ENCODE results near the gene DDN. TPM values are rescaled to one million over a fixed set of nuclear protein-coding genes. Genes with fewer than 3 reads are reported as not detected.

DDN gene
- total and polyA plus RNA-seq, 3 experiments from 2014 or later = 0.33 to 0.39 TPM; not detected in 1

- Mint-ChIP-seq H3K4me1 (peaks cover 26 to 55% (median 41%) of the 10 kb centered on the region in 3 donors), H3K4me3 (peak within 1 kb of the TSS; percentile 85 to 98 (median 94)), H3K36me3 (peaks cover 8 to 56% (median 17%) of the 10 kb centered on the region in 3 donors), H3K9me3 (no peaks in the 10 kb centered on the region), H3K27ac (peak within 1 kb of the TSS; percentile 98 to 100 (median 99)), H3K27me3 (peaks cover 0 to 1% of the 10 kb centered on the region in 2 donors)
- ChIA-PET POLR2A (interaction anchor here (0.6 to 0.8 kb wide), 2 partner anchors 30 to 245 kb away, joined by 3 to 5 read pairs; no protein-coding TSS in a partner anchor), CTCF (interaction anchor here (0.8 to 3.3 kb wide), 7 partner anchors 22 to 165 kb away, joined by 3 to 15 read pairs (median 6); partner anchors contain the start of gene WNT1)
- Histone ChIP-seq H3K27me3 (ENCODE audit: insufficient read depth, low read length, poor library complexity, severe bottlenecking) (no peaks in the 10 kb centered on the region), H3K4me3 (ENCODE audit: low read length) (peak within 1 kb of the TSS; percentile 89), H3K9me3 (ENCODE audit: low read length) (no peaks in the 10 kb centered on the region), H3K4me1 (ENCODE audit: insufficient read depth, low read length) (peaks cover 22% of the 10 kb centered on the region), H3K36me3 (ENCODE audit: insufficient read depth, low read length) (peaks cover 9% of the 10 kb centered on the region), H3K27ac (ENCODE audit: low read depth, low read length) (peak within 1 kb of the TSS; percentile 92)
- DNase-seq = peak; percentile 96 to 99 (median 98)
Measured at GRCh38 chr12:49018261-49019119, 19.3 kb upstream of the DDN start, which contains the start of gene PRKAG1. PRKAG1 (minus strand) TSS chr12:49018776; CDS start chr12:49018740, 36 bp downstream.

- peaks cover 8 to 56% (median 17%) of the 10 kb centered on the region in 3 donors for H3K36me3 Mint-ChIP-seq
- no peaks in the 10 kb centered on the region for H3K27me3 ChIP-seq (ENCODE audit: insufficient read depth, low read length, poor library complexity, severe bottlenecking)
- H3K4me3 Mint-ChIP-seq = peak overlapping the region; percentile 85 to 98 (median 94)
- peak overlapping the region; percentile 89 for H3K4me3 ChIP-seq (ENCODE audit: low read length)
- peaks cover 0 to 1% of the 10 kb centered on the region in 2 donors for H3K27me3 Mint-ChIP-seq
- H3K36me3 ChIP-seq (ENCODE audit: insufficient read depth, low read length) = peaks cover 10% of the 10 kb centered on the region
- no peaks in the 10 kb centered on the region for H3K9me3 ChIP-seq (ENCODE audit: low read length)
- peaks cover 26 to 55% (median 41%) of the 10 kb centered on the region in 3 donors for H3K4me1 Mint-ChIP-seq
- ChIA-PET CTCF (interaction anchor here (0.8 to 3.3 kb wide), 6 partner anchors 21 to 165 kb away, joined by 3 to 14 read pairs (median 4); partner anchors contain the start of gene WNT1), POLR2A (interaction anchor here (0.6 to 0.8 kb wide), 2 partner anchors 29 to 246 kb away, joined by 3 to 5 read pairs; no protein-coding TSS in a partner anchor)
- peaks cover 22% of the 10 kb centered on the region for H3K4me1 ChIP-seq (ENCODE audit: insufficient read depth, low read length)
- peak overlapping the region; percentile 92 for H3K27ac ChIP-seq (ENCODE audit: low read depth, low read length)
- peak overlapping the region; percentile 98 to 100 (median 99) for H3K27ac Mint-ChIP-seq
- H3K9me3 Mint-ChIP-seq = no peaks in the 10 kb centered on the region
- peak in 2 of 5 donors; percentile 14 to 54 for DNase-seq
Measured at GRCh38 chr12:49017891-49018260, 18.7 kb upstream of the DDN start.

GRCh38 chr12:49015196-49015595 lies 16.0 kb upstream of the DDN start:
- Mint-ChIP-seq H3K27ac (peak overlapping the region in 5 of 8 donors; percentile 41 to 84 (median 82)), H3K4me1 (peaks cover 26 to 55% (median 41%) of the 10 kb centered on the region in 3 donors), H3K4me3 (peak overlapping the region in 1 of 7 donors; percentile 80), H3K27me3 (peaks cover 0 to 1% of the 10 kb centered on the region in 2 donors), H3K9me3 (no peaks in the 10 kb centered on the region), H3K36me3 (peaks cover 12 to 64% (median 16%) of the 10 kb centered on the region in 3 donors)
- CTCF ChIA-PET = interaction anchor here (1.4 to 3.7 kb wide), 5 partner anchors 17 to 74 kb away, joined by 4 to 18 read pairs (median 4); partner anchors contain the start of gene DDN
- Histone ChIP-seq H3K4me1 (ENCODE audit: insufficient read depth, low read length) (peaks cover 22% of the 10 kb centered on the region), H3K27ac (ENCODE audit: low read depth, low read length) (no peak overlapping the region), H3K4me3 (ENCODE audit: low read length) (no peak overlapping the region), H3K9me3 (ENCODE audit: low read length) (no peaks in the 10 kb centered on the region), H3K36me3 (ENCODE audit: insufficient read depth, low read length) (peaks cover 18% of the 10 kb centered on the region), H3K27me3 (ENCODE audit: insufficient read depth, low read length, poor library complexity, severe bottlenecking) (no peaks in the 10 kb centered on the region)
- POLR2A ChIA-PET = no interaction called here
- no peak for DNase-seq

GRCh38 chr12:49014547-49014946 lies 15.4 kb upstream of the DDN start:
- peaks cover 17 to 68% (median 20%) of the 10 kb centered on the region in 3 donors for H3K36me3 Mint-ChIP-seq
- Histone ChIP-seq H3K4me3 (ENCODE audit: low read length) (no peak overlapping the region), H3K4me1 (ENCODE audit: insufficient read depth, low read length) (peaks cover 17% of the 10 kb centered on the region), H3K27ac (ENCODE audit: low read depth, low read length) (no peak overlapping the region), H3K27me3 (ENCODE audit: insufficient read depth, low read length, poor library complexity, severe bottlenecking) (no peaks in the 10 kb centered on the region), H3K36me3 (ENCODE audit: insufficient read depth, low read length) (peaks cover 20% of the 10 kb centered on the region), H3K9me3 (ENCODE audit: low read length) (no peaks in the 10 kb centered on the region)
- peak overlapping the region in 2 of 7 donors; percentile 8 to 80 for H3K4me3 Mint-ChIP-seq
- CTCF ChIA-PET = interaction anchor here (1.0 to 3.7 kb wide), 4 partner anchors 16 to 49 kb away, joined by 4 to 18 read pairs (median 4); partner anchors contain the start of gene DDN
- peaks cover 0 to 1% of the 10 kb centered on the region in 2 donors for H3K27me3 Mint-ChIP-seq
- H3K4me1 Mint-ChIP-seq = peaks cover 21 to 50% (median 37%) of the 10 kb centered on the region in 3 donors
- peak overlapping the region in 6 of 8 donors; percentile 57 to 84 (median 75) for H3K27ac Mint-ChIP-seq
- H3K9me3 Mint-ChIP-seq = no peaks in the 10 kb centered on the region
- POLR2A ChIA-PET = no interaction called here
- DNase-seq = no peak

- Histone ChIP-seq H3K4me1 (ENCODE audit: insufficient read depth, low read length) (peaks cover 14% of the 10 kb centered on the region), H3K27me3 (ENCODE audit: insufficient read depth, low read length, poor library complexity, severe bottlenecking) (no peaks in the 10 kb centered on the region), H3K9me3 (ENCODE audit: low read length) (no peaks in the 10 kb centered on the region), H3K4me3 (ENCODE audit: low read length) (no peak overlapping the region), H3K36me3 (ENCODE audit: insufficient read depth, low read length) (peaks cover 20% of the 10 kb centered on the region), H3K27ac (ENCODE audit: low read depth, low read length) (no peak overlapping the region)
- Mint-ChIP-seq H3K36me3 (peaks cover 20 to 71% (median 24%) of the 10 kb centered on the region in 3 donors), H3K4me1 (peaks cover 17 to 39% (median 33%) of the 10 kb centered on the region in 3 donors), H3K9me3 (no peaks in the 10 kb centered on the region), H3K4me3 (no peak overlapping the region), H3K27ac (no peak overlapping the region), H3K27me3 (peaks cover 3% of the 10 kb centered on the region in 2 donors)
- ChIA-PET CTCF (interaction anchor here (0.9 to 3.7 kb wide), 3 partner anchors 15 to 99 kb away, joined by 3 to 18 read pairs (median 3); partner anchors contain the start of gene DDN), POLR2A (no interaction called here)
- DNase-seq = no peak
Measured at GRCh38 chr12:49013428-49013827, 14.3 kb upstream of the DDN start.

GRCh38 chr12:49012739-49013138 lies 13.6 kb upstream of the DDN start:
- no peak overlapping the region for H3K4me3 ChIP-seq (ENCODE audit: low read length)
- CTCF ChIA-PET = interaction anchor here (0.9 to 3.7 kb wide), 4 partner anchors 10 to 99 kb away, joined by 3 to 18 read pairs (median 3); partner anchors contain the start of gene DDN
- peaks cover 20% of the 10 kb centered on the region for H3K36me3 ChIP-seq (ENCODE audit: insufficient read depth, low read length)
- peak overlapping the region in 1 of 8 donors; percentile 45 for H3K27ac Mint-ChIP-seq
- H3K9me3 Mint-ChIP-seq = no peaks in the 10 kb centered on the region
- H3K27ac ChIP-seq (ENCODE audit: low read depth, low read length) = no peak overlapping the region
- H3K4me1 ChIP-seq (ENCODE audit: insufficient read depth, low read length) = peaks cover 10% of the 10 kb centered on the region
- POLR2A ChIA-PET = no interaction called here
- peaks cover 12 to 32% (median 32%) of the 10 kb centered on the region in 3 donors for H3K4me1 Mint-ChIP-seq
- no peaks in the 10 kb centered on the region for H3K9me3 ChIP-seq (ENCODE audit: low read length)
- DNase-seq = no peak
- no peak overlapping the region for H3K4me3 Mint-ChIP-seq
- H3K27me3 Mint-ChIP-seq = peaks cover 2 to 5% of the 10 kb centered on the region in 2 donors
- peaks cover 20 to 70% (median 31%) of the 10 kb centered on the region in 3 donors for H3K36me3 Mint-ChIP-seq
- H3K27me3 ChIP-seq (ENCODE audit: insufficient read depth, low read length, poor library complexity, severe bottlenecking) = no peaks in the 10 kb centered on the region

GRCh38 chr12:49010092-49010668 lies 11.0 kb upstream of the DDN start:
- Mint-ChIP-seq H3K27me3 (peaks cover 1 to 5% of the 10 kb centered on the region in 2 donors), H3K4me1 (peaks cover 1 to 11% (median 9%) of the 10 kb centered on the region in 3 donors), H3K4me3 (peak overlapping the region in 1 of 7 donors; percentile 49), H3K36me3 (peaks cover 19 to 73% (median 32%) of the 10 kb centered on the region in 3 donors), H3K27ac (no peak overlapping the region), H3K9me3 (no peaks in the 10 kb centered on the region)
- POLR2A ChIA-PET = no interaction called here
- Histone ChIP-seq H3K36me3 (ENCODE audit: insufficient read depth, low read length) (peaks cover 23% of the 10 kb centered on the region), H3K27ac (ENCODE audit: low read depth, low read length) (no peak overlapping the region), H3K27me3 (ENCODE audit: insufficient read depth, low read length, poor library complexity, severe bottlenecking) (no peaks in the 10 kb centered on the region), H3K9me3 (ENCODE audit: low read length) (no peaks in the 10 kb centered on the region), H3K4me3 (ENCODE audit: low read length) (no peak overlapping the region), H3K4me1 (ENCODE audit: insufficient read depth, low read length) (no peaks in the 10 kb centered on the region)
- DNase-seq = no peak
- CTCF ChIA-PET = interaction anchor here (0.9 to 1.8 kb wide), 2 partner anchors 13 to 59 kb away, joined by 3 to 6 read pairs; no protein-coding TSS in a partner anchor

Measured in CD8-positive, alpha-beta memory T cell (primary cell).